T-cell (primary cell): ENCODE measurements around the gene ATG4B. TPM values are rescaled to one million over a fixed set of nuclear protein-coding genes. Genes with fewer than 3 reads are reported as not detected.

Source experiments
- ATAC-seq, 4 experiments: fragments of 200-7000 bp in 3 of 4; fragments of 150-1000 bp in 1 of 4; cut with Tn5 transposase; replicated peaks in 1 of 4; 1 replicate in 3 of 4; 2 replicates in 1 of 4; pipeline ENCODE4 v1.10.0; 2021; ENCODE audit warnings: moderate library complexity in 3 of 4, mild to moderate bottlenecking in 2 of 4, moderate number of reproducible peaks in 1 of 4
- CTCF ChIA-PET, 2 donors: fragments of 300-600 bp; sonication (Branson Sonifier 250); formaldehyde crosslinking; loops; one replicate each; lab custom pipeline; 2022; ENCODE audit warnings: antibody characterized with exemption in 2 of 2; lab: Charles Lee
- POLR2A ChIA-PET, 2 donors: fragments of 300-600 bp; sonication (Branson Sonifier 250); formaldehyde crosslinking; loops; one replicate each; lab custom pipeline; 2022; ENCODE audit warnings: antibody characterized with exemption in 2 of 2; lab: Charles Lee
- DNase-seq, 35 experiments: peaks; one replicate each; pipeline versions ENCODE4 v3.0.0 to v3.0.0-alpha.2; 2013 to 2023
- H3K27ac ChIP-seq: one replicate; pipeline ENCODE4 v1.5.1; 2013; ENCODE audit warnings: low read length
- H3K27me3 ChIP-seq, 2 experiments: replicated peaks in 1 of 2; 1 replicate in 1 of 2; 2 replicates in 1 of 2; pipeline versions ENCODE4 v1.6.1 to v1.7.0; 2013; ENCODE audit warnings: low read length in 1 of 2, mixed read lengths in 1 of 2; ENCODE audit not compliant: control insufficient read depth in 2 of 2, insufficient read depth in 2 of 2; ENCODE audit errors: extremely low read depth in 1 of 2
- H3K36me3 ChIP-seq, 2 donors: 1 replicate in 1 of 2; 2 replicates in 1 of 2; pipeline versions ENCODE4 v1.6.1 to v1.7.0; 2013; ENCODE audit warnings: low read length in 1 of 2; ENCODE audit not compliant: control insufficient read depth in 2 of 2, insufficient read depth in 1 of 2; ENCODE audit errors: extremely low read depth in 1 of 2
- H3K4me1 ChIP-seq, 2 experiments: 1 replicate in 1 of 2; 2 replicates in 1 of 2; pipeline versions ENCODE4 v1.6.1 to v1.7.0; 2013; ENCODE audit warnings: low read length in 2 of 2, mixed read lengths in 1 of 2; ENCODE audit not compliant: insufficient read depth in 2 of 2, control insufficient read depth in 1 of 2; ENCODE audit errors: extremely low read depth in 1 of 2
- H3K4me3 ChIP-seq, 2 donors: 1 replicate in 1 of 2; 2 replicates in 1 of 2; pipeline versions ENCODE4 v1.5.1 to v1.7.0; 2013; ENCODE audit warnings: mild to moderate bottlenecking in 2 of 2, low read length in 1 of 2, moderate library complexity in 1 of 2; ENCODE audit not compliant: control insufficient read depth in 1 of 2; ENCODE audit errors: extremely low read depth in 1 of 2
- H3K9me3 ChIP-seq: 2 replicates; pipeline ENCODE4 v1.7.0; 2013
- H3K27ac Mint-ChIP-seq, 2 donors: one replicate each; pipeline ENCODE4 v1.8.0; 2020 to 2021; ENCODE audit warnings: mild to moderate bottlenecking in 2 of 2, mixed read lengths in 2 of 2
- H3K27me3 Mint-ChIP-seq, 2 donors: one replicate each; pipeline ENCODE4 v1.8.0; 2021 to 2022; ENCODE audit warnings: mixed read lengths in 2 of 2
- H3K36me3 Mint-ChIP-seq: one replicate; pipeline ENCODE4 v1.8.0; 2021; ENCODE audit warnings: mixed read lengths
- H3K4me1 Mint-ChIP-seq, 3 donors: one replicate each; pipeline ENCODE4 v1.8.0; 2020 to 2022; ENCODE audit warnings: mixed read lengths in 3 of 3, mild to moderate bottlenecking in 1 of 3
- H3K4me3 Mint-ChIP-seq, 3 donors: one replicate each; pipeline ENCODE4 v1.8.0; 2020 to 2022; ENCODE audit warnings: mild to moderate bottlenecking in 3 of 3, mixed read lengths in 3 of 3, moderate library complexity in 3 of 3
- H3K9me3 Mint-ChIP-seq, 3 donors: one replicate each; pipeline ENCODE4 v1.8.0; 2020 to 2022; ENCODE audit warnings: mixed read lengths in 3 of 3
- WGBS: methylation state at CpG from one replicate; pipeline ENCODE4 v1.1.5; 2013; ENCODE audit warnings: missing lambda C conversion rate; ENCODE audit not compliant: insufficient coverage; 5-methylcytosine and 5-hydroxymethylcytosine counted together
- total RNA-seq, 35 experiments: library from RNA in 6 of 35; stranded (reverse) in 6 of 35; fragments of 120-200 nt in 1 of 35; gene quantifications; one replicate each; pipeline versions ENCODE4 v1.2.1 to v1.2.4 and lab custom pipeline; 2013 to 2026

The ATG4B gene
- total RNA-seq, 5 donors from 2014 or later (not counting 1 experiment from before 2014, with no cell fraction given): 98.4 to 127 (median 108) TPM

GRCh38 chr2:241602720-241603119 lies 34.8 kb upstream of the ATG4B start:
- DNase-seq: no peak
- H3K4me3 ChIP-seq: no peak overlapping the region
- ChIA-PET POLR2A (no interaction called here), CTCF (no interaction called here)
- H3K27me3 ChIP-seq: no peaks in the 10 kb centered on the region
- Mint-ChIP-seq H3K36me3 (peaks cover 30% of the 10 kb centered on the region), H3K4me3 (no peak overlapping the region), H3K27me3 (no peaks in the 10 kb centered on the region), H3K9me3 (no peaks in the 10 kb centered on the region), H3K4me1 (no peaks in the 10 kb centered on the region), H3K27ac (no peak overlapping the region)
- 99% methylated on average over 17 of the region's 17 CpGs for WGBS
- no peaks in the 10 kb centered on the region for H3K4me1 ChIP-seq
- H3K36me3 ChIP-seq: peaks cover 0 to 40% of the 10 kb centered on the region in 2 donors
- no peak for ATAC-seq
- no peak overlapping the region for H3K27ac ChIP-seq
- no peaks in the 10 kb centered on the region for H3K9me3 ChIP-seq

GRCh38 chr2:241603686-241604085 lies 33.8 kb upstream of the ATG4B start:
- Mint-ChIP-seq H3K9me3 (no peaks in the 10 kb centered on the region), H3K4me3 (no peak overlapping the region), H3K4me1 (peaks cover 4 to 5% (median 4%) of the 10 kb centered on the region in 3 donors), H3K27me3 (no peaks in the 10 kb centered on the region), H3K27ac (no peak overlapping the region), H3K36me3 (peaks cover 22% of the 10 kb centered on the region)
- DNase-seq (no peak), ATAC-seq (no peak)
- WGBS: no CpG with 5 or more reads among the region's 5 CpGs
- Histone ChIP-seq H3K9me3 (no peaks in the 10 kb centered on the region), H3K27me3 (no peaks in the 10 kb centered on the region), H3K4me3 (no peak overlapping the region), H3K36me3 (peaks cover 0 to 42% of the 10 kb centered on the region in 2 donors), H3K4me1 (peaks cover 0 to 3% of the 10 kb centered on the region in 2 experiments), H3K27ac (no peak overlapping the region)
- ChIA-PET CTCF (no interaction called here), POLR2A (no interaction called here)

- no peaks in the 10 kb centered on the region for H3K9me3 Mint-ChIP-seq
- Histone ChIP-seq H3K36me3 (peaks cover 0 to 32% of the 10 kb centered on the region in 2 donors), H3K27ac (no peak overlapping the region), H3K4me3 (no peak overlapping the region), H3K4me1 (peaks cover 0 to 25% of the 10 kb centered on the region in 2 experiments), H3K27me3 (no peaks in the 10 kb centered on the region), H3K9me3 (no peaks in the 10 kb centered on the region)
- H3K27ac Mint-ChIP-seq: no peak overlapping the region
- ChIA-PET POLR2A (no interaction called here), CTCF (interaction anchor here in 1 of 2 donors (0.7 kb wide), 1 partner anchor 288 kb away, joined by 3 read pairs; no protein-coding TSS in a partner anchor)
- peaks cover 12% of the 10 kb centered on the region for H3K36me3 Mint-ChIP-seq
- DNase-seq (no peak), ATAC-seq (no peak)
- H3K4me1 Mint-ChIP-seq: peaks cover 17% of the 10 kb centered on the region in 3 donors
- 97% methylated on average over 8 of the region's 8 CpGs for WGBS
- no peaks in the 10 kb centered on the region for H3K27me3 Mint-ChIP-seq
- no peak overlapping the region for H3K4me3 Mint-ChIP-seq
Measured at GRCh38 chr2:241606186-241606585, 31.3 kb upstream of the ATG4B start.

- no peak overlapping the region for H3K4me3 ChIP-seq
- H3K4me1 Mint-ChIP-seq: peaks cover 17 to 24% (median 23%) of the 10 kb centered on the region in 3 donors
- no peaks in the 10 kb centered on the region for H3K27me3 Mint-ChIP-seq
- ATAC-seq (no peak), DNase-seq (no peak)
- no peaks in the 10 kb centered on the region for H3K9me3 ChIP-seq
- ChIA-PET POLR2A (no interaction called here), CTCF (no interaction called here)
- H3K36me3 ChIP-seq: peaks cover 0 to 26% of the 10 kb centered on the region in 2 donors
- H3K4me3 Mint-ChIP-seq: no peak overlapping the region
- 98% methylated on average over 25 of the region's 27 CpGs for WGBS
- H3K36me3 Mint-ChIP-seq: peaks cover 7% of the 10 kb centered on the region
- no peaks in the 10 kb centered on the region for H3K27me3 ChIP-seq
- peaks cover 0 to 25% of the 10 kb centered on the region in 2 experiments for H3K4me1 ChIP-seq
- H3K9me3 Mint-ChIP-seq: no peaks in the 10 kb centered on the region
- H3K27ac ChIP-seq: no peak overlapping the region
- no peak overlapping the region for H3K27ac Mint-ChIP-seq
Measured at GRCh38 chr2:241607162-241607885, 30.2 kb upstream of the ATG4B start.

GRCh38 chr2:241608881-241609280 lies 28.6 kb upstream of the ATG4B start:
- Histone ChIP-seq H3K27me3 (no peaks in the 10 kb centered on the region), H3K4me1 (peaks cover 0 to 25% of the 10 kb centered on the region in 2 experiments), H3K27ac (no peak overlapping the region), H3K9me3 (no peaks in the 10 kb centered on the region), H3K4me3 (no peak overlapping the region), H3K36me3 (peaks cover 0 to 26% of the 10 kb centered on the region in 2 donors)
- Mint-ChIP-seq H3K27me3 (no peaks in the 10 kb centered on the region), H3K27ac (peak overlapping the region in 1 of 2 donors; percentile 64), H3K4me3 (peak overlapping the region; percentile 52 to 77 (median 53)), H3K9me3 (no peaks in the 10 kb centered on the region), H3K4me1 (peaks cover 17 to 27% (median 25%) of the 10 kb centered on the region in 3 donors), H3K36me3 (peaks cover 3% of the 10 kb centered on the region)
- WGBS: 72% methylated on average over 10 of the region's 10 CpGs
- CTCF ChIA-PET: interaction anchor here in 1 of 2 donors (0.7 kb wide), 1 partner anchor 99 kb away, joined by 4 read pairs; no protein-coding TSS in a partner anchor
- POLR2A ChIA-PET: no interaction called here
- DNase-seq (no peak), ATAC-seq (no peak)

GRCh38 chr2:241609859-241610793 lies 27.4 kb upstream of the ATG4B start:
- H3K27me3 Mint-ChIP-seq: no peaks in the 10 kb centered on the region
- Histone ChIP-seq H3K4me1 (peaks cover 0 to 25% of the 10 kb centered on the region in 2 experiments), H3K9me3 (no peaks in the 10 kb centered on the region), H3K36me3 (peaks cover 0 to 19% of the 10 kb centered on the region in 2 donors), H3K27me3 (no peaks in the 10 kb centered on the region), H3K4me3 (peak overlapping the region; percentile 29 to 43), H3K27ac (peak overlapping the region; percentile 69)
- peaks cover 17 to 29% (median 27%) of the 10 kb centered on the region in 3 donors for H3K4me1 Mint-ChIP-seq
- H3K4me3 Mint-ChIP-seq: peak overlapping the region; percentile 43 to 77 (median 52)
- H3K36me3 Mint-ChIP-seq: peaks cover 3% of the 10 kb centered on the region
- CTCF ChIA-PET: interaction anchor here in 1 of 2 donors (0.6 to 1.1 kb wide), 3 partner anchors 12 to 77 kb away, joined by 3 read pairs; partner anchors contain the start of genes ATG4B and DTYMK
- peak overlapping the region; percentile 55 to 61 for H3K27ac Mint-ChIP-seq
- WGBS: 11% methylated on average over 72 of the region's 76 CpGs
- DNase-seq (peak; percentile 78 to 95 (median 90)), ATAC-seq (peak; percentile 98 to 100 (median 99))
- POLR2A ChIA-PET: no interaction called here
- H3K9me3 Mint-ChIP-seq: no peaks in the 10 kb centered on the region
